ENCODE data around the gene HOXB9.

GRCh38 chr17:48575066-48575582 lies 51.0 kb downstream of the HOXB9 start:
- no peak for TF ChIP-seq CTCF (IDR thresholded peaks at IDR 0.05; ENCODE audit: borderline replicate concordance, extremely low read depth, low read length, poor library complexity, severe bottlenecking)
- TF ChIP-seq EZH2 (IDR thresholded peaks at IDR 0.05; ENCODE audit: borderline replicate concordance, low read depth, low read length, severe bottlenecking): no peak
